Astrocyte (in vitro differentiated cells and primary cell): ENCODE data around the gene CEP250.

Source experiments
- EZH2 ChIP-seq: IDR thresholded peaks from 2 replicates; pipeline ENCODE4 v1.6.1; 2012; ENCODE audit warnings: mild to moderate bottlenecking, low read length, inconsistent platforms; ENCODE audit not compliant: insufficient read depth
- TF ChIP-seq, protein P1 (sequence below): IDR thresholded peaks from 2 replicates; pipeline ENCODE4 v1.5.1; 2011; ENCODE audit warnings: low read depth, mild to moderate bottlenecking, inconsistent platforms, low read length, moderate library complexity; ENCODE audit not compliant: insufficient read depth

GRCh38 chr20:35515949-35516645 is 60.7 kb downstream of the CEP250 start:
- TF ChIP-seq, protein P1, sequence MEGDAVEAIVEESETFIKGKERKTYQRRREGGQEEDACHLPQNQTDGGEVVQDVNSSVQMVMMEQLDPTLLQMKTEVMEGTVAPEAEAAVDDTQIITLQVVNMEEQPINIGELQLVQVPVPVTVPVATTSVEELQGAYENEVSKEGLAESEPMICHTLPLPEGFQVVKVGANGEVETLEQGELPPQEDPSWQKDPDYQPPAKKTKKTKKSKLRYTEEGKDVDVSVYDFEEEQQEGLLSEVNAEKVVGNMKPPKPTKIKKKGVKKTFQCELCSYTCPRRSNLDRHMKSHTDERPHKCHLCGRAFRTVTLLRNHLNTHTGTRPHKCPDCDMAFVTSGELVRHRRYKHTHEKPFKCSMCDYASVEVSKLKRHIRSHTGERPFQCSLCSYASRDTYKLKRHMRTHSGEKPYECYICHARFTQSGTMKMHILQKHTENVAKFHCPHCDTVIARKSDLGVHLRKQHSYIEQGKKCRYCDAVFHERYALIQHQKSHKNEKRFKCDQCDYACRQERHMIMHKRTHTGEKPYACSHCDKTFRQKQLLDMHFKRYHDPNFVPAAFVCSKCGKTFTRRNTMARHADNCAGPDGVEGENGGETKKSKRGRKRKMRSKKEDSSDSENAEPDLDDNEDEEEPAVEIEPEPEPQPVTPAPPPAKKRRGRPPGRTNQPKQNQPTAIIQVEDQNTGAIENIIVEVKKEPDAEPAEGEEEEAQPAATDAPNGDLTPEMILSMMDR = no peak
- no peak for TF ChIP-seq EZH2
